HG03558 (cell line): ENCODE results near the gene MLF2.
"Not testable (repeated sequence)": the region's sequence is repeated elsewhere in the genome, so short reads cannot be mapped to it uniquely, and the experiment has no call there.

Experiments
- ATAC-seq: cut with Tn5 transposase; IDR thresholded peaks from one replicate; pipeline ENCODE4 v1.9.1; 2021; ENCODE audit warnings: moderate number of reproducible peaks; ENCODE audit not compliant: unreplicated experiment; ENCODE audit errors: extremely low read depth

Gene MLF2

DNA sequence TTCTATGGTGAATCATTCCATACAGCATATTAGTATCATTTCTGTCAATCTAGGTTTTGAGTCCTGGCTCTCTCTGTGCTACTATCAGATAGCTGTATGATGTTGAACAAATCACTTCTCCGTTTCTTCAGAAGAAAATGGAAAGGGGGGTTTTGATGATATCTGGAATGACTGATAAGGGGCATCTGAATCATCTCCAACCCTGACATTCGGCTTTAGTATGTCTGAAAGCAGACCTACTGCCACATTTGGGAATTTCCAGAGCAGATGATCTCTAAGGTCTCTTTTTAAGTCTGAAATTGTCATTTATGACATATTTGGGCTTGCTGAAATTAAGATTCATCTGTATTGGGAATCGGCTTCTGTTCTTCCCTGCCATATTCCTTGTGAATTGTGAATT is 10.1 kb downstream of the MLF2 start:
- no peak for ATAC-seq

DNA sequence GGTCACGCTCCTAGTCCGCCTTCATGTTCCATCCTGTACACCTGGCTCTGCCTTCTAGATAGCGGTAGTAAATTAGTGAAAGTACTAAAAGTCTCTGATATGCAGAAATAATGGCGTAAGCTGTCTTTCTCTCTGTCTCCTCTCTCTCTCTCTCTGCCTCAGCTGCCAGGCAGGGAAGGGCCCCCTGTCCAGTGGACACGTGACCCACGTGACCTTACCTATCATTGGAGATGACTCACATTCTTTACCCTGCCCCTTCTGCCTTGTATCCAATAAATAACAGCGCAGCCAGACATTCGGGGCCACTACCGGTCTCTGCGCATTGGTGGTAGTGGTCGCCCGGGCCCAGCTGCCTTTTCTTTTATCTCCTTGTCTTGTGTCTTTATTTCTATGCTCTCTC is 10.9 kb downstream of the MLF2 start:
- not testable (repeated sequence) for ATAC-seq

GRCh38 chr12:6736754-6737153 is 16.2 kb downstream of the MLF2 start:
- no peak for ATAC-seq

- ATAC-seq: no peak
Measured at GRCh38 chr12:6735448-6736191, 17.3 kb downstream of the MLF2 start.

DNA sequence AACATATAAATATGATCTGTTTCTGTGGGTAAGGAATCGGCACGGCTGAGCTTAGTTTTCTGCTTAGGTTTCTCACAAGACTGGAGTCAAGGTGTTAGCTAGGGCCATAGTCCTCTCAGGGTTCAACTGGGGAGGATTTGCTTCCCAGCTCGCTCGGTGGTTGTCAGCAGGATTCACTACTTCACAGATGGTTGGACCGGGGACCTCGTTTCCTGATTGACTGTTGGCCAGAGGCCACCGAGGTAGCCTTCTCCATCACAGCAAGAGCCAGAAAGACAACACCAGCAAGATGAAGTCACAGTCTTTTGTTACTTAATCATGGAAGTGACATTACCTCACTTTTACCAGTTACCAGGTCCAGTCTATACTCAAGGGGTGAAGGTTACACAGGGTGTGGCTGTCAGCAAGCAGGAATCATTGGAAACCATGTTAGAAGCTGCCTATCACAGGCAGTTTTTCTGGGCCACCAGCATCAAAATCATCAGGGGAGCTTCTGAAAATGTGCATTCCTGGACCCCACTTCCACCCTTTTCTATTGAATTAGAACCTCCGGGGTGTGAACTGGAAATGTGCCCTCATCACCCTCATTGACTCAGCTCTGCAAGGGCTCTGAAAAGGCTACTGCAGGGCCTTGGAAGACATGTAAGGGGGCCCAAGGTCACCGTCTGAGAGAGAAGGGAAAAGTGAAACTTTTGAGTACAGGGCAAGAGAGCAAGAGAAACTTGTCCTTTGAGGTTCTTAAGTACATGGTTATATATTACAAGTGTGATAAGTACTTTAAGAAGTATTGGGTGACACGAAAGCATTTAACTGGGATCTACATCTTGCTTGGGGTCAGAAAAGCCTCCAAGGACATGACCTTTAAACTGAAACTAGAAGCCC is 18.2 kb downstream of the MLF2 start:
- ATAC-seq: no peak

- ATAC-seq: no peak
Measured at GRCh38 chr12:6730169-6730568, 22.8 kb downstream of the MLF2 start.

DNA sequence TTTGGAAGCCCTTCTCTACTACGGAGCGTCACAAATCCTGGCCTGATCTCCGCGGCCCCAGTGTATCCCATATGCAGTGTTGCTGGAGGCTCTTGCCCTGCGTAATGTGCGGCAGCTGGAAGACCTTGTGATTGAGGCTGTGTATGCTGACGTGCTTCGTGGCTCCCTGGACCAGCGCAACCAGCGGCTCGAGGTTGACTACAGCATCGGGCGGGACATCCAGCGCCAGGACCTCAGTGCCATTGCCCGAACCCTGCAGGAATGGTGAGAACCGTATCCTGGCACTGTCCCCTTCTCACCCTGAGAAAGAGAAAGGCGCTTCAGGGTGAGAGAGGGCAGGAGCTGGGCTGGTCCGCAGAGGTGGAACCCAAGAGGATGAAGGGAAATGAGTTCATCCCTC is 23.8 kb downstream of the MLF2 start:
- no peak for ATAC-seq

- no peak for ATAC-seq
Measured at GRCh38 chr12:6725350-6725749, 27.6 kb downstream of the MLF2 start.

- no peak for ATAC-seq
Measured at GRCh38 chr12:6724409-6724797, 28.5 kb downstream of the MLF2 start.

- ATAC-seq: peak; percentile 89
Measured at GRCh38 chr12:6723607-6724408, 29.1 kb downstream of the MLF2 start, which contains the start of gene COPS7A. COPS7A (plus strand) TSS chr12:6724046; CDS start chr12:6724657, 611 bp downstream.

DNA sequence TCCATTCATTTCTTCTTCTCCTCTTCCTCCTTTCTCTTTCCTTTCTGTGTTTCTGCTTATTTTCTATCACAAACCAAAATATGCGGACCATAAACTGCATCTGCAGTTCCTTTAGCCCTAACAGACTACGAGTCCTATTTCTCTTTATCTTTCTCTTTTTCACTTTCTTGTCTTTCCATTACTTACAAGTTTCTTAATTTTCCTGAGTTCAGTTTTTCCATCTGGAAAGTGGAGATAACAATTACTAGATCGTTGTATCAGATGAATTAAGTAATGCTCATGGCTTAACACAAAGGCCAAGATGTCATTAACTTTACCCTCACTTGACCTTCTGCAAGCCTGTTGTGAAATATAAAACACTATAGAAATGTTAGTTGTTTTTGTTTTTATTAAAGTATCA is 30.1 kb downstream of the MLF2 start:
- ATAC-seq: no peak

GRCh38 chr12:6716874-6717437 is 36.0 kb downstream of the MLF2 start:
- no peak for ATAC-seq

- ATAC-seq: not testable (repeated sequence)
Measured at GRCh38 chr12:6716031-6716873, 36.7 kb downstream of the MLF2 start.

- no peak for ATAC-seq
Measured at GRCh38 chr12:6708960-6709394, 44.0 kb downstream of the MLF2 start.

DNA sequence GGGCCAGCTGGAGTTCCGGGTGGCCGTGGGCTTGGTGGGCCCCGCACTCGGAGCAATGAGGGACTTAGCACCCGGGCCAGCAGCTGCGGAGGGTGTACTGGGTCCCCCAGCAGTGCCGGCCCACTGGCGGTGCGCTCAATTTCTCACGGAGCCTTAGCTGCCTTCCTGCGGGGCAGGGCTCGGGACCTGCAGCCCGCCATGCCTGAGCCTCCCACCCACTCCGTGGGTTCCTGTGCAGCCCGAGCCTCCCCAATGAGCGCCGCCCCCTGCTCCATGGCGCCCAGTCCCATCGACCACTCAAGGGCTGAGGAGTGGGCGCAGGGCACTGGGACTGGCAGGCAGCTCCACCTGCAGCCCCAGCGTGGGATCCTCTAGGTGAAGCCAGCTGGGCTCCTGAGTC is 44.6 kb downstream of the MLF2 start:
- ATAC-seq: not testable (repeated sequence)

DNA sequence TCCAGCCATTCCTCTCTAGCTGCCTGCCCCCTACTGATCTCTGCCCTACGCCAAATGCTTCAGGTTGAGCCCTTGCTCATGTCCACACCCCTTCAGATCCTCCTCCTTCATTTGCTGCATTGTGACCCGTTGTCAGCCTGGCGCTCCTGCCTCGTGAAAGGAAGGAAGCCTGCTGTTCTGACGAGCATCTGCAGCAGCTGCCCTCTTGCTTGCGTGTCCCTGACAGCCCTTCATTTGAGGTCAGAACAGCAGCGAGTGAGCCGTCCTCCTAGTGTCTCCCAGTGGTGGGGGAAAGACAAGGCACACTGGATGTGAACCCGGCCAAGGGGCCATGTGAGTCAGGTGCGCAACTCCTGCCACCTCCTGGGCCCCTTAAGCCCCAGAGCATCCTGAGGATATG is 49.3 kb downstream of the MLF2 start:
- ATAC-seq: no peak

DNA sequence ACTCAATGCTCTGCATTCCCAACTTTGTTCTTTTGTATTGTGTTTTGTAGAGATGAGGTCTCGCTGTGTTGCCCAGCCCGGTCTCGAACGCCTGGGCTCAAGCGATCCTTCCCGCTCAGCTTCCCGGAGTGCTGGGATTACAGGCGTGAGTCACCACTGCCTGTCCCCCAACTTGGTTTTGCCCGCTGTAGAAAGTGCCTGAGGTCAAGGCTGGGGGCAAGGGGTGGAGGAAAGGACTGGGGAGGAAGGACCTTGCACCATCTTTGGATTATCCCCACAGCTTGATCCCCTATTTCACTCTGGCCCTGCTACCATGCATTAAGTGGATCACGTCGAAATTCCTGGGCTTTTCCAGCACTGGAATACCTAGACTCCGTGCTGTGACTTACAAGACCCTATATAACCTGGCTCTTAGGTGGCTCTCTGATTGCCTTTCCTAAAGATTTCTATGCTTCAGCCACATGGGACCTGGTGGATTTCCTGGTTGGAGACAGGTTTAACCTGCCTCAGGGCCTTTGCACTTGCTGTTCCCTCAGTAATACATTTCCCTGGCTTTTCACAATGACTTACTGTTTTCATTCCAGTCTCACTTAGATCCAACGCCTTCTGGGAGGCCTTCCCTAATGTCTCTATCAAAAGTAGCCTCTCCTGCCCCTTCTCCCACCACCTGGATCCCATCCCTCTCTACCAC is 51.7 kb downstream of the MLF2 start:
- no peak for ATAC-seq

DNA sequence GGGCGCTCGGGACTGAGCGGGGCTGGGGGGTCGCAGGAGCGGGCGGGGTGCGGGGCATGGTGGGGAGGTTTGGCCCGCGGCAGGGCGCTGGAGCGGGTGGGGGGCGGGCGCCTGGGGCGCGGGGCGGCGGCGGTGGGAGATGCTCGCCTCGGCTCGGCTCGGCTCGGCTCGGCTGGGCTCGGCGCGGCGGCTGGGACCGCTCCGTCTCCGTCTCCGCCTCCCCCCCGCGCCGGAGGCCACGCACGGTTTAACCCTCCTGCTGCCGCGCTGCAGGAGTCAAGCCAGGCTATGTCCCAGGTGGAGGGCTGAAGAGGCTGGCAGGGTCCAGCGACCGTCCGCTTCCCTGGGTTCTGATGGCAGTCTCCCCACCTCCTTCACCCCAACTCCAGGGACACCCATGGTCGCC is 52.3 kb downstream of the MLF2 start, which contains the start of gene PIANP:
Gene PIANP, minus strand, starts transcription at position 170 of the 406 bp plus-strand sequence. CDS start 2,754 bp downstream, outside the sequence.
- ATAC-seq: no peak
